Adrenal gland (tissue), 12 donors: Measurements from ENCODE around the gene NKAIN2. TPM values are rescaled to one million over a fixed set of nuclear protein-coding genes. Genes with fewer than 3 reads are reported as not detected.
"Not testable (repeated sequence)": the region's sequence is repeated elsewhere in the genome, so short reads cannot be mapped to it uniquely, and the experiment has no call there.

Experiments used
- DNase-seq, 7 donors: peaks; one replicate each; pipeline ENCODE4 v3.0.0-alpha.2; 2019 to 2020
- H3K27ac ChIP-seq, 5 donors: fragments of 200-600 bp; sonication (generic) in 4 of 5; 1 replicate in 3 of 5; 2 replicates in 2 of 5; pipeline versions ENCODE4 v1.5.1 to v1.8.0; 2016 to 2020; ENCODE audit warnings: mild to moderate bottlenecking in 1 of 5
- H3K27me3 ChIP-seq: fragments of 200-600 bp; 2 replicates; pipeline ENCODE4 v1.8.0; 2021
- H3K36me3 ChIP-seq, 2 donors: fragments of 200-600 bp; replicated peaks in 1 of 2; 1 replicate in 1 of 2; 2 replicates in 1 of 2; pipeline versions ENCODE4 v1.5.1 to v1.8.0; 2018 to 2022
- H3K4me1 ChIP-seq, 2 donors: fragments of 200-600 bp; replicated peaks in 1 of 2; 1 replicate in 1 of 2; 2 replicates in 1 of 2; pipeline versions ENCODE4 v1.5.1 to v1.8.0; 2018 to 2021
- H3K4me3 ChIP-seq, 4 donors: fragments of 200-600 bp; sonication (generic) in 3 of 4; one replicate each; pipeline ENCODE4 v1.5.1; 2016 to 2018
- H3K9me3 ChIP-seq, 3 donors: fragments of 200-600 bp; sonication (generic) in 1 of 3; replicated peaks in 1 of 3; 1 replicate in 2 of 3; 2 replicates in 1 of 3; pipeline versions ENCODE4 v1.5.1 to v1.8.0; 2016 to 2021
- CTCF ChIP-seq, 6 experiments: fragments of 450-650 bp in 4 of 6; fragments of 200-600 bp in 2 of 6; sonication (generic) in 1 of 6; IDR thresholded peaks; 1 replicate in 5 of 6; 2 replicates in 1 of 6; pipeline versions ENCODE4 v1.5.1 to v1.8.0; 2016 to 2021; ENCODE audit warnings: antibody characterized with exemption in 6 of 6, mild to moderate bottlenecking in 2 of 6, moderate library complexity in 1 of 6
- POLR2A ChIP-seq, 2 donors: fragments of 450-650 bp; IDR thresholded peaks; one replicate each; pipeline ENCODE4 v1.6.1; 2017; ENCODE audit warnings: antibody characterized with exemption in 2 of 2, mild to moderate bottlenecking in 2 of 2, moderate library complexity in 1 of 2
- whole genome bisulfite sequencing, 4 donors: extraction: QIAGEN DNeasy Blood & Tissue Kit in 2 of 4; methylation state at CpG; one replicate each; pipeline versions ENCODE4 v1.1.5 to v1.1.7; 2013 to 2017; 5-methylcytosine and 5-hydroxymethylcytosine counted together
- intact Hi-C, 2 donors: fragments of 100-400 bp; cut with DNase I; formaldehyde crosslinking; loops; one replicate each; pipeline versions ENCODE4 v1.14.1 to v1.15.0; 2022 to 2023
- polyA plus RNA-seq, 3 donors: library from polyadenylated mRNA; stranded (reverse); fragments of 200-250 nt in 2 of 3; fragments of 350-450 nt in 1 of 3; fragmentation: Illumina TruSeq in 1 of 3; extraction: RNeasy Lipid Tissue Mini Kit (QIAGEN cat#74804) in 1 of 3; gene quantifications; one replicate each; pipeline ENCODE4 v1.2.3, GENCODE V29; 2013 to 2014
- total RNA-seq, 9 donors: library from RNA; depleted of rRNA in 4 of 9; stranded (reverse); fragments of >200 nt in 4 of 9; fragments of 120-200 nt in 1 of 9; fragmentation: NEBNext Ultra II Directional in 1 of 9; extraction: Animal tissue kit (Norgen Biotek cat#: 25700) in 1 of 9; gene quantifications; one replicate each; pipeline versions ENCODE4 v1.1.0 to v1.2.4, GENCODE V29; 2013 to 2023
- donor health status: healthy with polysubstance abuse.
- donor health status: Bipolar disorder and iron deficiency.
- donor health status: DM: yes; HTN: yes; CAD: no.
- donor health status: DM: no; HTN: no; CAD: no.
- donor health status: DM: no; HTN: no; CAD: no.
- donor health status: DM: yes; HTN: yes; CAD: no.

NKAIN2 gene
- total and polyA plus RNA-seq, 12 donors = under 0.01 to 0.61 (median 0.23) TPM; not detected in 3

GRCh38 chr6:124237911-124238310 is 434.2 kb downstream of the NKAIN2 start:
- H3K27ac ChIP-seq = no peak overlapping the region
- no peaks in the 10 kb centered on the region for H3K4me1 ChIP-seq
- intact Hi-C loops = no loop called here
- H3K27me3 ChIP-seq = no peaks in the 10 kb centered on the region
- H3K9me3 ChIP-seq = no peaks in the 10 kb centered on the region
- no peak for TF ChIP-seq CTCF (IDR thresholded peaks at IDR 0.05)
- no peak for TF ChIP-seq POLR2A (IDR thresholded peaks at IDR 0.05)
- no peak for DNase-seq
- H3K36me3 ChIP-seq = no peaks in the 10 kb centered on the region
- 58 to 64% (median 59%) methylated on average over 3 of the region's 3 CpGs for WGBS, 4 donors
- no peak overlapping the region for H3K4me3 ChIP-seq

- 49 to 92% (median 83%) methylated on average over 2 of the region's 2 CpGs for WGBS, 4 donors
- H3K36me3 ChIP-seq, intact Hi-C loops, H3K9me3 ChIP-seq, H3K27me3 ChIP-seq, H3K4me3 ChIP-seq, H3K27ac ChIP-seq, H3K4me1 ChIP-seq, DNase-seq: not testable (repeated sequence)
These were observed 434.7 kb downstream of the NKAIN2 start for GRCh38 chr6:124238408-124238807.

- no peaks in the 10 kb centered on the region for H3K27me3 ChIP-seq
- DNase-seq = no peak
- H3K4me1 ChIP-seq = no peaks in the 10 kb centered on the region
- H3K4me3 ChIP-seq = no peak overlapping the region
- no peaks in the 10 kb centered on the region for H3K36me3 ChIP-seq
- 78 to 86% (median 81%) methylated on average over 8 of the region's 8 CpGs for WGBS, 4 donors
- intact Hi-C loops = no loop called here
- no peaks in the 10 kb centered on the region for H3K9me3 ChIP-seq
- TF ChIP-seq POLR2A (IDR thresholded peaks at IDR 0.05) = no peak
- no peak for TF ChIP-seq CTCF (IDR thresholded peaks at IDR 0.05)
- no peak overlapping the region for H3K27ac ChIP-seq
These were observed 451.4 kb downstream of the NKAIN2 start for GRCh38 chr6:124254941-124255685.

GRCh38 chr6:124260337-124260736 is 456.7 kb downstream of the NKAIN2 start:
- intact Hi-C loops = no loop called here
- no peaks in the 10 kb centered on the region for H3K36me3 ChIP-seq
- WGBS, 4 donors = 66 to 78% (median 72%) methylated on average over 1 of the region's 1 CpG

More at GRCh38 chr6:124260337-124260736, 456.7 kb downstream of the NKAIN2 start:
- H3K27me3 ChIP-seq = no peaks in the 10 kb centered on the region
- TF ChIP-seq CTCF (IDR thresholded peaks at IDR 0.05) (no peak), POLR2A (IDR thresholded peaks at IDR 0.05) (no peak)
- DNase-seq = no peak
- no peak overlapping the region for H3K4me3 ChIP-seq
- H3K9me3 ChIP-seq = no peaks in the 10 kb centered on the region
- no peaks in the 10 kb centered on the region for H3K4me1 ChIP-seq
- no peak overlapping the region for H3K27ac ChIP-seq
